Stimulated activated CD4-positive, alpha-beta T cell treated with anti-CD3 and anti-CD28 coated beads, Interleukin-4, amount 100 ng/mL, for 24 hours (primary cell): ENCODE results near the gene RAB31.

Experiments
- DNase-seq: peaks from one replicate; pipeline ENCODE4 v3.0.0-alpha.2; 2020

RAB31 gene

GRCh38 chr18:9738266-9738969 lies 30.3 kb downstream of the RAB31 start:
- no peak for DNase-seq

DNA sequence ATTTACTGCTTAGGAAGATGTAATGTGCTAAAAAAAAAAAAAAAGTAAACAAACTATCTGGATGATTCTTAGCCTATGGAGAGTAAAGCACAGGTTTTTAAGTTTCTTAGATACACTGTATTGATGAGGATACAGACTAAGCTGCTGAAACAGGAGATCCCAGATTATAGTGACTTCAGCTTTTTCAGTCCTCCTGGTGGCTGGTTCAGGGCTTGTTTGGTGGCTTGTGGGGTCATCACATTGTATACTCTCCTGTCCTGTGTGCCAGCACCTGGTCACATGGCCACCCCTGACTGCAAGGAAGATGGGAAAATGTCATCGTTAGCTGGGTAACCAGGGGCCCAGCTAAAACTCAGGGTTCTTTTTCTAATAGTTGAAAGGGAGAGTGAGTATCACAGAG lies 31.4 kb downstream of the RAB31 start:
- no peak for DNase-seq

DNA sequence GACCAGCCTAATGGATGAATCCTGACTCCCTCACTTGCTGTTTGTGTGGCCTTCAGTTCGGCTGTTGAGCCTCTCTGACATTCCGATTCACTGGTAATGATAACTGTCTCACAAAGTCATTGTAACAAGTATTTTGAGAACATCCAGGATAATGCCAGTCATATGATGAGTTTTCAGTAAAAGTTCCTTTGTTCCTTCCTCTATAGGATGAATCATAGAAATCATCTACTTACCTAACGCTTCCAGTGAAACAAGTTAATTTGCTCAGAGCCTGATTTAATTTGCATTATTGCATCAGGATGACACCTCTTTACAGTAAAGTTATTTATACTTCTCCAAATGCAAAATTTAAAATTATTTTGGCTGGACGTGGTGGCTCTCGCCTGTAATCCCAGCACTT lies 32.0 kb downstream of the RAB31 start:
- DNase-seq = no peak

DNA sequence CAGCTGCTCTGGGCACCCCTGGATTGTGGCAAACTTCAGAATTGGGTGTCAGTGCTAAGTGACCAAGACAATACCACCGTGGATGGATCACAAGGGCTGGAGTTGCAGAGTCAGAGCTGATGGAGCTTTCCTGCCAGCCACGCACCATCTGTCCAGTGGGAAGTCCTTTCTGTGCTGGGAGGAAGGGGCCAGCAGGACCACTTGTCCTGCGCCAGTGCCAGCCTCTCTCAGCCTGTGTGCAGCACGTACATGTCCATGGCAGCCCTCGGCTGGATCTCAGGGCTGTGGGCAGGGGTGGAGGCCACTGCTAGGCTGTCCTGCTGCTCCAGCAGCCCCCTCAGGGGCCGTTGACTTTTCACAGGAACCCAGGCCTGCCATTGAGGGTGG lies 33.3 kb downstream of the RAB31 start:
- no peak for DNase-seq

DNA sequence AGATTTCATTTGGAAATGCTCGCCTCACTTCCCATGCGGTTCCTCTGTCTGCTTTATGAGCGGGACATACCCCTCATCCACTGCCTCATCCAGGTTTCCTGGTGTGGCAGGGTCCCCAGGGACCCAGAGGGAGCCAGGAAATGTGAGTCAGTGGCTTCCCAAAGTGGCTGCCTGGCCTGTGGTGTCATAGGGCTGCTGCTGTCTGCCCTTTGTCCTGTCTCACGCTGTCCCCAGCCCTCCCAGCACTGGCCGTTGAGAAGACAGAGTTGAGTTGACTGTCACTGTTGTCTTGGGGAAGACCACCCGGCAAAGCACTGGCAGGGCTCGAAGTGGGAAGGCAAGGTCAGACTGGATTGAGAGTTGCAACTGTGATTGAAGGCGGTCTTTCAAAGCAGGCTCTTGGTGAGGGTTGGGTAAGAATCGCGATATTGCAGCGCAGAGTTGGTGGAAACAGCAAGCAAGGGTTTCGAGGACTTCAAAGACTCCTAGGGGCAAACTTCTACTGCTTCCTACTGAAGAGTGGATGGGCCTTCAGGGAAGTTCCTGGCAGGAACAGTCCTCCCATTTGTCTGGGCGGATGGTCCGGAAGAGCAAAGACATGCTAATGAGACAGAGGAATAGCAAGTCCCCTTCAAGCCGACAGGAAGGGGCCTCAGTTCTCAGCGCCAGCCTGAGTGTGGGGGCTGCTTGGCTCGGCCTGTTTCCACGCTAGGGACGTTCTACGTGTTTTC lies 33.9 kb downstream of the RAB31 start:
- no peak for DNase-seq

DNA sequence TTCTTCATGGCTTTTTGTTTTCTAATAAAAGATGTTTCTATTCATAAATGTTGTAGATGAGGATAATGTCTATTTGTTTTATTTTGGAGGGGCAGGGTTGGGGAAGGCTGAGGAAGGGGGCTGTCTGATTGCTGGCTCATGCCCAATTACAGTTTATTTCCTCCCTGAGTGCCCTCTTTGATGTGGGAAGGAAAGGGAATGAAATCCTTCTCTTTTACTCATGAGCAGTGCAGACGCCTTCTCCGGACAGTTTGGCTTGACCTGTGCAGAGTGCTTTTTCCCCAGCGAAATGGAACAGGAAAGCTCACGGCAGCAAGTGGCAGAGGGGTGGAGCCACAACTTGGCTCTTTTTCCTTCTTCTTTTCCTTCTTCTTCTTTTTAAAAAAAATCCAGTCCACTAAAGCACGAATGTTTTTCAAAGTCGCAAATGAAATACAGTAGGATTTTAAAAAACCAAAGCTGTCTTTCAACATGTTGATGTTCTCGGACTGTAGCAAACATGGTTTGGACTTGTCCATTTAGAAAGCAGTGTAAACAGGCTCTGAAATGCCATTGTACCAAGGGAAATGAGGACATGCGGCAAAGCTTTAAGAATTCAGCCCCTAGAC lies 34.5 kb downstream of the RAB31 start:
- no peak for DNase-seq

DNA sequence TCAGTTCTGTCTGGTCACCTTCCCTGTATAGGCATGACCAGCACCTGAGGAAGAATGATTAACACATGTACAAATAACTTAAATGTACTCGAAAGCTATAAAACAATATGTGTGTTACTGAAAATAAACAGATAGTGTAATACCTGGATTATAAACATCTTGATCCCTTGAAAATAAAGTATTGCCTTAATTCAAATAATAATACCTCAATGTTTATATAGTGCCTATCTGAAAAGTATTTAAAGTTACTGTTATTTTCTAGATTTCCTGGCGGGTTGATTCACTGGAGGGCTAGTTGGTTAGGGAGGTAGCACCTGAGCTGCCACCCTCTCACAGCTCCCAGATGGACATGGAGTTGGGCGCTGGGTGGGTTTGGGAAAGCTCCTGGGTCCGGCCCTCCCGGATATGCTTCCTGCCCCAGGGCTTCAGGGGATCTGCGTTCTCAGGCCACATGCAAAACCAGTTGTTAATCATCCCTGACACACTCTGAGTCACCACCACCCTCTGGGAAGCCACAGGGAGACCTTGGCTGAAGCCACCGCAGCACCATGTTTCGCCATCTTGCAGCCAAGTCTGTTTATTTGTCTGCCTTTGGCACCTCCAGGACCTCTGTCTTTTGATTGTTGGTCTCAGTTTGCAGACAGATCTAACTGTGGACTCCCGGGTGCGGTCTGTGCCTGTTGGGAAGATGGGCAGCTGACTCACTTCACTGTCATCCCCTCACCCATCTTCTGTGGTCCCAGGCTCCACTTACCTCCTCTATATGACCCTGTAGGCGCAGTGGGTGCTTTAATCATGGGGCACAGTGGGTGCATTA lies 35.3 kb downstream of the RAB31 start:
- DNase-seq = no peak

DNA sequence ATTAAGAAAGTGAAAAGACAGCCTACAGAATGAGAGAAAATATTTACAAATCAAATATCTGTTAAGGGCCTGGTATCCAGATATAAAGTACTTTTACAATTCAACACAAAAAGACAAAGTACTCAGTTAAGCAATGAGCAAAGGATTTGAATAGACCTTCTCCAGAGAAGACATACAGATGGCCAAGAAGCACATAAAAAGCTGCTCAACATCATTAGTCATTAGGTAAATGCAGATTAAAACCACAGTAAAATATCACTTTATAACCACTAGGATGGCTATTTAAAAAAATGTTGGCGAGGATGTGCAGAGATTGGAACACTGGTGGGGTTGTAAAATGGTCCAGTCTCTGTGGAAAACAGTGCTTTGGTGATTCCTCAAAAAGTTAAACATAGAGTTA lies 38.9 kb downstream of the RAB31 start:
- no peak for DNase-seq

DNA sequence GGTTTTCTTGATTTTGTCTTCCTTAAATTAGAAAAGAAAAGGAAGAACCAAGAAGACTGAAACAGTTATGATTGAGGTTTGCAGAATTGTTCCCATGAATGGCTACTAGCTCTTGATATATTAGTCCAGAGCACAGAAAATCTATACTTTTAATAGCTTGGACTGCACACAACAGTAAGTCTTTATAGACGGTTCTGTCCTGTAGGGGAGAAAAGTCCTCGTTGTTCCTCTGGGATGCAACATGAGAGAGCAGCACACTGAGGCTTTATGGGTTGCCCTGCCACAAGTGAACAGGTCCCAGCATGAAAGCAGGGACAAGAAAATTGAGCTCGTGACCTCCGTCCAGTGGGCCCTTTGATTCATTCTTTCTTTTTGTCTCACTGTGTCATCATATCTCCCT lies 41.5 kb downstream of the RAB31 start:
- DNase-seq = no peak

- no peak for DNase-seq
Observed at GRCh38 chr18:9750112-9750511, 42.0 kb downstream of the RAB31 start.

DNA sequence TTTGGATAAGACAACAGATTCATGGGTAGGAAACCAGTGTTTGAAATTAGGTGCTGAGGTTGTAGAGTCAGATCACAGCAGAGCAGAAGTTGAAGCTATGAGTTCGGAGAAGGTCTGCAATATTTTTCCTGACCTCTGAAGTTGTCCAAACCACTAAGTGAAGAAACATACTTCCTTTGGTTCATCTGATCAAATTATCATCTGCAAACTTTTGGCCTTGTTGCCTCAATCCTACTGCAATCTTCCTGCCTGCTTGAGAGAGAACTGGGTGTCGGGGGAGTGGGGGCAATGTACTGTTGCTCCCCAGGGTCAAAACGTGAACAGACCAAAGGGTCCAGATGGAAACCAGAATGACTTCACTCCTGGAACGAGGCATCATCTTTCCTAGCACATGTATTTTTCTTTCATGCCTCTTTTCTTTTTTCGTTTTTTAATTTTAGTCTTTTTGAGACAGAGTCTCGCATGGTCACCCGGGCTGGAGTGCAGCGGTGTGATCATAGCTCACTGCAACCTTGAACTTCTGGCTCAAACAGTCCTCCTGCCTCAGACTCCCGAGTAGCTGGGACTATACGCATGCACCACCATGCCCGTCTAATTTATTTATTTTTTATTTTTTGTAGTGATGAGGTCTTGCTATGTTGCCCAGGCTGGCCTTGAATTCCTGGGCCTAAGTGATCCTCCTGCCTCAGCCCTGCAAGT lies 42.7 kb downstream of the RAB31 start:
- DNase-seq = no peak

DNA sequence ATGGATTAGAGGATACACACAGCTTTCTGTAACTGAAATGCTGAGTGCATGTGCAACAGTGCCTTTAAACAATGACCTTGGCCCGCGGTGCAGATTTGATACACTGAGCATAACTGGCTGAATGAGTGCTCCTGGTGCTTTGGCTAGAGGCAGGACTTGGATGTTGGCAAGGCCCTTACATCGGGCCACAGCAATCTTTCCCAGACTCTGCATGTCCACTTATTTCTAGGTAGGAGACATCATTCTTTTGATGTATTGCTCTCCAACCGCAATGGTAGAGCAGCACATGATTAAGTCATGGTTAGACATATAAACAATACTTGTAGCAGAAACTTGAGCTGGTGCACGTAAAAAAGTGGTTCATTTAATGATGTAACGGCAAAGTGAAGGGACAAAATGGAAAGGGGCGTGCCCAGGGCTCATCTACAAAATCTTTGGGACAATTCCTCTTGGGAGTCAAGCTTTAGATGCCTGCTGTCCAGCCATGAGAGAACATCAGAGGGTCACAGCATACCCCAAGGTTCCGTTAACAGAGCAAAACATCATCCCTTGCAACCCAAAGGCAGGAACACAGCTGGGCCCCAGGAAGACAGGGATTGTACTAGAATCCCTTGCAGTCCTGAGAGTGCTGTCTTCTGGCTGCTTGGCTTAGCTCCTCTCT lies 43.4 kb downstream of the RAB31 start:
- no peak for DNase-seq

DNA sequence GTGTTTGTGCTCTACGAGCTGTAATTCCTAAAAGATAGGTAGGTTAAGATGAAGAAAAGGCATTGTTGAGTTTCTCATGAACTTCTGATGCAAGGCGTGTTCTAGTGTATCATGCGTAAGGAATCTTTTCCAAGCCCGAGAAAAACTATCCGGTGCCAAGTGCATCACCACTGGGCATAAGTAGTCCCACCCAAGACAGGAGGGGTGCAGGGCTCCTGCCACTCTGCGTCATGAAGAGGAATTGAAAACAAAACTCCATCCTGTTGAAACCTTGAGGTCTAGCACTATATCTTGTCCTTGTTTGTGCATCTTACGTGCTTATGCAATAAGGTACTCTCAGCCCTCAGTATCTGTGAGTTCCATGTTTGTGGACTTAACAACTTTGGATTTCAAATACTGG lies 45.7 kb downstream of the RAB31 start:
- no peak for DNase-seq

- no peak for DNase-seq
Observed at GRCh38 chr18:9755110-9755509, 47.0 kb downstream of the RAB31 start.

DNA sequence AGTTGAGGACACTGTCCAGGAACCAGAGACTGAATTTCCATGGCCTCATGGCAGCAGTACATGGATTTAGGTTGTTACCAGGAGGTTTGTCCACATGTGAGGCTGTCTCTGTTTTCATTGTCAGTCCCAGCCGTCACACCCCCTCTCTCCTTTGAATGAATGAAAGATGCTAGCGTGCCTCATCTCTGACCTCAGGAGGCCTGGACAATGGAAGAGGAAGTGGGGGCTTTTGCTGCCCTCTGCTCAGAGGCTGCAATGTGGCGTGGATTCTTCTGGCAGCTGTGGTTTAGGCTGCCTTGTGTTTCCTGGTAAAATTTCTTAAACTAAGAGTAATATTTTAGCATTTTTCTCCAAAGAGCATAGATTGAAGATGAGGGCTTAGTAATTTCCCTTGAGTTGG lies 47.5 kb downstream of the RAB31 start:
- DNase-seq = no peak

DNA sequence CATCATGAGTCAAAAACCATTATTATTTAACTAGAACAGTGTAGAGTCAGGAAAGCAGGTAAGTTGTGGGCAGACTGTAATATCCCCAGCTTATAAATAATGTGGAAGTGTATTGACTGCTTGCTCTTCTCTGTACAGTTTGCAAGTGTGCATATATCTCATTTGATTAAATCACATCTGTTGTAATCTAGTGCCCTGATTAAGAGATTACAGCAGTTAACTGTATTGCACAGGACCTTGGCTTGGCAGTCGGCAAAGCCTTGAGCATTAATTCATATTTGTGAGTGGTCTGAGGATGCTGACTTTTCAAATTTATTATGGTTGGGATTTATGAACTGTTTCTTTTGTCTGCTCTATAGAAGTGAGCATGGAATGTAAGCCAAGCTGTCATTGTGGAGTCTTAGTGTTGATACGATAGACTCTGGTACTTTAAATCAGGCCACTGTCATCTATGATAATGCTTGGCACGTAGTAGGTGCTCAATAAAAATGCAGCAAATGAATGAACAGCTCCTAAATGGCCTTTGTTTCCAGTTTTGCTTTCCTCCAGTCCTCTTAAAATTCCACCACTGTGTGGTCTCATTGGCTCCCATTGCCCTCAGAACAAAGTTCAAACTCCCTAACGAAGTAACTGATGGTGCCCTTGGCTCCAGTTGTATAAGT lies 48.3 kb downstream of the RAB31 start:
- DNase-seq = no peak

DNA sequence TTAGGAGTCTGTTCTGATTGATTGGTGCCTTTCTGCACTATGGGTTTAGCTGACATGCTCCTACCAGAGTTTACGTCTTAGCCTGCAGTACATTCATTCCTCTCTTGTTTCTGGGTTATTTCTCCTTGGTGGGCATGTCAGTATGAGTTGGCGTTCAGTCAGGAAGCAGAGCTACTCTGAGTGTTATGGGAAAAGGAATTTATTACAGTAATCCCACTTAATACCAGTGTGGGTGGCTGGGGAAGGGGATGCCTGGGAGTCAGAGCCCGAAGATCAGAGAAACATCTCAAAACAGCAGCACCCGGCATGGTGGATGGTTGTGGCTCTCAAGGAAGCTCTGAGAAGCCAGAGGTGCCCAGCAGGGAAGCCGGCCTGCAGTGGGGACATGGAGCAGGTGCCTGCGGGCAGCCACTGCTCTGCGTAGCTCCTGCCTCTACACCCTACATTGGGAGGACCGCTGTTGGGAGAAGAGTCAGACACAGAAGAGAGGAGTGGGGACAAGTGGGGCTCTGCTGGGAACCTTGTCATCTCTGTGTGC lies 48.9 kb downstream of the RAB31 start:
- DNase-seq = no peak

DNA sequence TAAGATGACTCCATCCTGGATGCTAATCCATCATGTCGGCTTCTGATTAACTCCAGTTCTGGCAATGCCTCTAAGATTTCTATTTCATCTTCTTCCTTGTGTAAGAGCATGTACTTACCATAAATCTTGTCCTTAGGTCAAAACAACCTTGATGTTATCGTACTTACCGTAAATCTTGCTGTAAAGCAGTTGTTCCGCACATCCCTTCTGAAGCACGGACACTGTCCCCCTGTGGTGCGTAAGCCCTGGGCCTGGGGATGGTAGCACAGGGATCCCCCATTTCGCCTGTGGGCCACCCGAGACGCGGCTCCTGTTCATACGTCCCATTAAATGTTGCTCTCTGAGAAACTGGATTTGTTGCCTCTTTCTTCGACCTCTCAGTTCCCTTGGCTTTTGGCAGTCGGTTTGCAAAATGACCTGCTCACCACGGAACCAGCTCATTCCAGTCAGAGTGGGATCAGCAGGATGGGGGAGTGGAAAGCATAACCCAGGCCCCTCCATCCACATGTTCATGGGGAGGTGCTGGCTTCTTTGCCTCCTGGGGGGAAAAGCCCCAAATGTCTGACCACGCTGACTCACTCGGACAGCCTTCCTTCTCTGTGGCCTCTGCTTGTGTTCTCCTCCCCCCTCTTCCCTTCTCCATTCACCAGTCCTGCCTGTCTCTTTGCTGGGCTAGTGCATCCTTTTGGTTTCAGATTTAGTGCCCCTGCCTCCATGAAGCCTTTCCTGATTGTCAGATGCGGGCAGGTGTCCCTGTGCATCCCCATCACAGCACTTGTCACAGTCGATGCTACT lies 49.9 kb downstream of the RAB31 start:
- no peak for DNase-seq

DNA sequence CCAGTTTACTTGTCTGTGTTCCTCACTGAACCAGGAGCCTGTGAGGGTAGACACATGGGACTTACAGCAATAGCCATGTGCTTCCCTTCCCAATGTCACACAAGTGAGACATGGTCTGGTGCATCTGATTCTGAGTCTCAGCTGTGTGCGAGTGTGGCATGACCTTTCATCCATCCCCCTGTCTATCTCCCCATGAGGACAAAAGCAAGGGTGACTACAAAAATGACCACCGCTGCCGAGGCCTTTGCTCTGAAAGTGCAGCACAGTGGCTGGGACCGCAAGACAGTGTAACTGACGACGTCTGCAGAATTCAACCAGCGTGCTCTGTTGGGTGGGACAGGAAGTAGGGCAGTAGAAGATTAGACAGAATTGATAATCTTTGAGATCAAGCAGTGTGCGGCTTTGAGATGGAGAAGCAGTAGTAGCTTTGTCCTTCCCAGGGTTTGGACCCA lies 50.5 kb downstream of the RAB31 start:
- no peak for DNase-seq

DNA sequence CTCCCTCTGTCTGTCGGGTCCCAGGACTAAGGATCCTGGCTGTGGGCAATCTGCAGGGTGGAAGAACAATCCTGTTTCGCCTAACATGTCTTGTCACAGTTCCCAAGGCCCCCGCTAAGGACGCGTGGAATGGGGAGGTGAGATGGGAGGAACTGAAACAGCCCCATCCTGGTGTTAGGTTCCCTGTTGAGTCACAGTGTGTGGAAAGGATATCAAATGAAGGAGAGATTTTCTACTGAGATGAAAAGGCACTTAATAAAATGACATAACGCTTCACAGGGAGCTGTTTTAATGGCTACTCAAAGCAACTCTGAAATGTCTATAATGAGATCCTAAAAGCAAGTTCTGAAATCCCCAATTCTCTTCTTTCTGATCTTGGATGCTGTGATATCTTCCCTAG lies 52.5 kb downstream of the RAB31 start:
- DNase-seq = no peak

DNA sequence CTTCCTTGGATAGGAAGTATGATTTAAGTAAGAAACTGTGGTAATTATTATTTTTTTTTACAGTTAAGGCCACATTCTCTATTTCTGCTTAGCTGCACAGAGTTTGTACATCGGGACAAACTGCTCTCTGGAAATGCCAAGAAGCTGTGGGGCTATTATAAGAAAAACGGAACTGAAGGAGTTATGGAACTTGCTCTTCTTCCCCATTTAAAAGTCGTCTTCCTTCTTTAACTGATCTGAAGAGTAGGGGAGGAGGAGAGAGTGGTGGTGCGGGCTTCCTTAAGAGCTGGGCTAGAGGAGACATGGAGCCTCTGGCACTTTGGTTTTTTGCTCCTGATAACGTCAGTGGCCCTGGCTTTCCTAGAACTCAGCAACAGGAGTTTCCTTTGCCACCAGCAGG lies 54.4 kb downstream of the RAB31 start:
- DNase-seq = no peak
